A549 treated with Mapracorat at 1 μM for 4 hours (cell line): Measurements from ENCODE around the gene NBAS. TPM values are rescaled to one million over a fixed set of nuclear protein-coding genes. Genes with fewer than 3 reads are reported as not detected.

Source experiments
- total RNA-seq: library from RNA; stranded (reverse); fragments of 200-300 nt; extraction: Qiagen RNA extraction; gene quantifications from 5 replicates; pipeline ENCODE4 v1.2.3, GENCODE V29; 2022

The NBAS gene
- 14.4 to 15.6 TPM (median 14.6 TPM) in 5 replicates for total RNA-seq

GRCh38 chr2:15560988-15561573 lies at the start of gene NBAS:
Gene NBAS (minus strand): TSS chr2:15561334. CDS start chr2:15561304, 30 bp downstream.

GRCh38 chr2:15591692-15592463 lies 30.7 kb upstream of the NBAS start, which contains the start of gene DDX1:
Gene DDX1 (plus strand): TSS chr2:15591868. CDS start chr2:15591934, 66 bp downstream.

Other genes with a start within 250 kb of the NBAS start
- 120 to 151 TPM (median 125 TPM) in 5 replicates for gene DDX1, start 30.5 kb upstream of the NBAS start, total RNA-seq